ENCODE measurements around the gene GATAD2A. TPM values are rescaled to one million over a fixed set of nuclear protein-coding genes. Genes with fewer than 3 reads are reported as not detected.

Gene GATAD2A
- total and polyA plus RNA-seq, 2 of the 13 experiments (the other 11 are each of a cell fraction or from before 2014, with no cell fraction given): 16.8 to 28.6 TPM

DNA sequence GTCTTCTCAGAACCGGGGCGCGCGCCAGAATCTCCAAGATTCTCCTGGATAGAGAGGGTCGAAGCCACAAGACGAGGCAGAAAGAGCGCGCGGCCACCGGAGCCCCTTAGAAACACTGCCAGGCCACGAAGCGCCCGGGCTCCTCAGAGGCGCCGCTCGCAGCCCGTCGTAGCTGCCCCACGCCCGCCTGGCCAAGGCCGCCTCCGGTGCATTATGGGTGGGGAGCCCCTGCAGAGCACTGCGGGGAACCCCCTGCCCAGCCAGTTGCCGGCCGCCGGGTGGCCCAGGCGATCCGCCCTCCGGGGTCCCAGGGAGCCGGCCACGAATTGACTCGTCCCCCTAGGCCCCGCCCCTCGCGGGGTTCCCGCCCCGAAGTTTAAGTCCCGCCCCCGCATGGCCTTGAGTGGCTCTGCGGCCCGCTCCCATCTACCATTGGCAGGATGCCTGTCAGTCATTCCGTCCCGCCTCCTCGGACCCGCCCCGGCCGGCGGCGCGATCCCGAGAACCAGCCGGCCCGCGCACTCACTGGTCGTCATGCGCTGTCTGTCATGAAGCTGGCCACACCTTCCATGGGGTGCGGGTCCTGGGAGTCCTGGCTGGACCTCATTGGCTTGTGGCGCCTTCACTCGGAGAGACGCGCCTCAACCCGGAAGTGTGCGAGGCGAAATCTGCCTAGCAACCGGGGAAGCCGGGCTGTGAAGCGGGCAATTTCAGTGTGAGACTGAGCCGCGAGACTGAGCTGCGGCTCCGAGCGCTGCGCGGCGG, 20.2 kb upstream of the GATAD2A start (continued):
- TF ChIP-seq ZBTB40 (IDR thresholded peaks at IDR 0.05) (no peak), ZBTB40 (CRISPR knock-in tag; IDR thresholded peaks at IDR 0.05) (no peak), RARG (CRISPR knock-in tag; IDR thresholded peaks at IDR 0.05; ENCODE audit: low read depth) (no peak), ZNF34 (CRISPR knock-in tag; IDR thresholded peaks at IDR 0.05; ENCODE audit: borderline replicate concordance) (no peak), EZH2 (conservative IDR thresholded peaks at IDR 0.05; ENCODE audit: low read depth, low read length) (no peak), SMAD9 (CRISPR knock-in tag; IDR thresholded peaks at IDR 0.05) (no peak), KIAA2018 (CRISPR knock-in tag; IDR thresholded peaks at IDR 0.05; ENCODE audit: borderline replicate concordance) (no peak), ZNF343 (CRISPR knock-in tag; IDR thresholded peaks at IDR 0.05) (no peak), AGO1 (IDR thresholded peaks at IDR 0.05; ENCODE audit: low read depth, low read length, poor library complexity, severe bottlenecking) (no peak), ZMYM4 (CRISPR knock-in tag; IDR thresholded peaks at IDR 0.05) (peak; percentile 71; the same call in 1 of the 2 replicates)
